Middle frontal gyrus (tissue), 1 donor: ENCODE measurements around the gene CCDC43.
"Not testable (repeated sequence)": the region's sequence is repeated elsewhere in the genome, so short reads cannot be mapped to it uniquely, and the experiment has no call there.

Experiments used
- DNase-seq: peaks from one replicate; pipeline ENCODE4 v3.0.0-alpha.2; 2015; ENCODE audit warnings: low spot score; ENCODE audit errors: extremely low spot score

The CCDC43 gene, protein sequence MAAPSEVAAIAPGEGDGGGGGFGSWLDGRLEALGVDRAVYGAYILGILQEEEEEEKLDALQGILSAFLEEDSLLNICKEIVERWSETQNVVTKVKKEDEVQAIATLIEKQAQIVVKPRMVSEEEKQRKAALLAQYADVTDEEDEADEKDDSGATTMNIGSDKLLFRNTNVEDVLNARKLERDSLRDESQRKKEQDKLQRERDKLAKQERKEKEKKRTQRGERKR

DNA sequence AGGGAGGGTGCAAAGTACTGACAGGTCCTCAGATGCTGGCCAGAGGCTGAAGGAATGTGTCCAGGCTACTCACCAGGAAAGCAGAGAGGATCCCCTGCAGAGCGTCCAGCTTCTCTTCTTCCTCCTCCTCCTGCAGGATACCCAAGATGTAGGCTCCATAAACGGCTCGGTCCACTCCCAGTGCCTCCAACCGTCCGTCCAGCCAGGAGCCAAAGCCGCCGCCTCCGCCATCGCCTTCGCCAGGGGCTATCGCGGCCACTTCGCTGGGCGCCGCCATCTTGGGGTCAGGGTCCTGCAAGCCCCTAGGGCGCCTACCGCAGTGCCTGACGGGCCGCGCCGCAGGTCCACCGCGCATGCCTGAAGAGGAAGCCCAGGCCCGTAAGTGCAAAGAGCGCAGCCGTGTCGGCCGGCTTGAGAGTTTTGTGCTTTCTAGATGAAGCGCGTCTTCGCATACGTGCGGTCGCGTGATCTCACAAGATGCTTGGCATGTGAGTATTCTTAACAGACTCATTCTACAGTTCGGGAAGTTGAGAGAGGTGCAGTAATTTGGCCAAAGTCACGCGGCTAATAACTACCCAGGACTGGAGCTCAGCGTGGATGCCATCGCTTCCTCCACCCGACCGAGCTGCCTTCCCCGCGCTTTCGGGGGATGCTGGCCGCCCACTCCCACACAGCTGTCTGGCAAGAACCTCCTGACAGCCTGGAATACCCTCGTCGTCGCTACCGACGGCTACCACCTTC is at the start of gene CCDC43:
TSS of gene CCDC43 (minus strand) at position 300 of the 741 bp plus-strand sequence. CDS start at position 277, 23 bp downstream.
- peak; percentile 85 for DNase-seq

DNA sequence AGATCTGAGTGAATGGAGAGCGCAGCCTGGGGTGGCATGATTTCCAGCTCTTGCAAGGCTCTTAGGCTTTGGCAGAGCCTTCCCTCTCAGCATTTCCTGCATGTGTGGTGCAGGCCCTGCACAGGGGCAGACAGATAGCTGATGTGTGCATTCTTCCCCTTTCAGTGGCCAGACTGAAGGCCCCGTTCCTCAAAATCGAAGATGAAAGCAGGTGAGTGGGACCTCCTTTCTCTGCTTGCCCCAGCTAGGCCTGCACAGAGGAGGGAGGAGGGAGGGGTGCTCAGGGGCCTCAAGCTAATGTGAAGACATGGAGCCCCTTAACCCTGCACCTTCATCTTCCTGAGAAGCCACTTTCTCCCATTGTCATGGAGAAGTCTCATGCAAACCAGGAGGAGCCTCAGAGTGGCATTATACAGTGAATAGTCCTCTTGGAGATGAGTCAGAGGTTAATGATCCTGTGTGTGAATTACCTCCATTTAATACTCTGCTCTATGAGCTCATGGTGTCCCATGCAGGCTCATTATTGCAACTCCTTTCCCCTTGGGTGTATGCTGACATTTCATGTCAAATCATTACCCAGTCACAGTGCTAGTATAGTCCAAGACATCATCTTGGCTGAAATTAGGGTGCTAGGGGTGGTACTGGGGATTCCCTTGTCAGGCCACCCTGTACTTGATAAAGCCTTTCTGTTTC is 48.8 kb upstream of the CCDC43 start:
- DNase-seq = no peak

DNA sequence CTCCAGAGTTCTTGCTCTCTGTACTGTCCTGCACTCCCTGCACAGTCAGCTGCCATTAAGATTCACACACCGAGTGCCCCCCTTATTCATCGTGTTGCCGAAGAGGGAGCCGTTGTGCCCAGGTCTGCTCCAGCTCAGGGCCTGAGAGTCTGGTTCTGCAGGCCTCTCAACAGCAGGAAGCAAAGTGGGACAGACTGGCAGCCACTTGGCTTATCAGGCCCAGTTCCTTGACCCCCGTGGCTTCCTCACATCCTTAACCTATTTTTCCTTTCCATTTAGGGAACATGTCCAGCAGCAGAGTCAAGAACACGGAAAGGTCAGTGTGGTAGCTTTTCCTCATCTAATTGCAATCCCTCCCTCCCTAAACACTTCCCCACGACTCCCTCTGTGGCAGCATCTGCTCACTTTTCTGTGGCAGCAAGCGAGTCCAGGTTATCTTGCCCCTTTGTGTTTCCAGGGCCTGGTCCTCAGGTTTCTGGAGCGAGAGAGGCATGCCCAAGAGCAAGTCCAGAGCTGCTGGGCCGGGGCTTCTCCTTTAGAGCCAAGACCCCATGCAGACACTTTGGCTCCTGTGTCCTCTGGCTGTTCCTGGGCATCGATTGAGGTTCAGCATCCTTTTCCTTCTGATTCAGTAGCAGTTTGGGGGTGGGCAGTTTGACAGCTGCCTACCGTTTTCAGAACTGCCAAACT is 47.1 kb upstream of the CCDC43 start:
- no peak for DNase-seq

DNA sequence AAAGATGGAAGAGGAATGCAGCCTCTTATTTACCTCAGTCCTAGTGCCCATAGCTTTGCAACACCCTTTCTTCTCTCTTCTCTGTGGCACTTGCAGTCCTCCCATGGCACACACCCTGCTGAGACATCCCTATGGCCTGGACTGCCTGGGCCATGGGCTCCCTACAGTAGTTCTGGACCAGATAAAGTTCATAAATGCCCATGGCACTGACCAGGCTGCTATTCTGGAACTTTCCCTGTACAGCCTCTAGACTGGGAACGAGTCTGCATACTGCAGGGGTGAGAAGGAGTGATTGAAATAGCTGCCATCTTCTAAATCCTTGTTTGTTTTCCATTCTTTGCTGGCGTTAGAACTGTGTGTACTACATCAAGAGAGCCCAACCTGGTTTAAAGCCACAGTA is 44.7 kb upstream of the CCDC43 start:
- no peak for DNase-seq

DNA sequence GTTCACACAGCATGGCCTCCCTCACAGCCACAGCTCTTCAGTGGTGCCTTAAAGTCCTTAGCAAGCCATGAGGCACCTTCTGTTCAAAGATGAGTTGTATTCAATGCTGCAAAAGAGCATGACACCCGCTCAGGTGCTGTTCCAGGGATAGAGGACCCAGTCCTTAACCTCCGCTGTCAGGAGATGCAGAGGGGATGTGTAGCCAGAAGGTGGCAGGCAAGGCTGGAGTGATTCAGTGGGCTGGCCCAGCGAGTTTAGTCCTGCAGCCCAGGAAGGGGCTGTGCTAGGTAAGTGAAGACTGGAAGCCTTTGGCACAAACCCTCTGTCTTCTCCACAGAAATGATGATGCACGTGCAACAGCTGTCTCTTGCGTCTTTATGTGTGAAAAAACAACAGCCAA is 44.2 kb upstream of the CCDC43 start:
- DNase-seq = no peak

DNA sequence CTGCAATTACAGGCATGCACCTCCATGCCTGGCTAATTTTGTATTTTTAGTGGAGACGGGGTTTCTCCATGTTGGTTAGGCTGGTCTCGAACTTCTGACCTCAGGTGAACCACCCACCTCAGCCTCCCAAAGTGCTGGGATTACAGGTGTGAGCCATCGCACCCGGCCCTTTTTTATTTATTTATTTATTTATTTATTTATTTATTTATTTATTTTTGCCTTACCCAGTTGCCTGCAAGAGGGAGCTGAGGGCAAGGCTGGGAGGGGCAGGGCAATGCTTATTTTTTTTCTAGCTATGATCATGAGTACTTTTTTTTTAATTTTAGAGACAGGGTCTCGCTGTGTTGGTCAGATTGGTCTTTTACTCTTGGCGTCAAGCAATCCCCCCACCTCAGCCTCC is 36.5 kb upstream of the CCDC43 start:
- not testable (repeated sequence) for DNase-seq

DNA sequence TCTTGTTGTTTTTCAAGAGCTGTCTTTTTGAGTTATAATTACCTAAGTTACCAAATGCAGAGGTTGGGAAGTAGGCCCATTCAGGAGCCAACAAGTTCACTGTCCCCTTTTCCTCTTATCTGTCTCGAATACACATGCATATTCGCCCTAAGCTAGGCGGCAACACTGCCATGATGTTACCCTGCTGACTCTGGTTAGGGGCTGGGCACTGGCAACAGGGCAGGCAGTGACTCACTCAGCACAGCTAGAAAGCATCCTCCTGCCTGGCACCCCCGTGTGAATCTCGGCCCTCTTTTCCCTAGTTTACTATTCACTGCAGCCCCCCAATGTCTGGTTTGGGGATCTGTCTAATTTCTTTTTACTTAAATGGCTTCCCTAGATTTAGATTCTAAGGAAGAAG is 32.7 kb upstream of the CCDC43 start:
- no peak for DNase-seq

DNA sequence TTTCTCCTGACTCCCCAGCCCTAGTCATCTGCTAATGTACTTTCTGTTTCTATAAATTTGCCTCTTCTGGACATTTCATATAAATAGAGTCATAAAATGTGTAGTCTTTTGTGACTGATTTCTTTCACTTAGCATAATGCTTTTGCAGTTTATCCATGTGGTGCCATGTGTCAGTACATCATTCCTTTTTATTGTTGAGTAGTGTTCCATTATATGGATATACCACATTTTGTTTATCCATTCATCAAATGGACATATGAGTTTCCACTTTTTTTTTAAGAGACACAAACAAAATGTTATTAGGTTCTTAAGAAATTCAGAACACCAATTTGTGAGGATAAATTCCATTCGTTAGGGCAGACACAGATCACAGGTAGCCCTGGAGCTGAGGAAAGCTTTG is 29.9 kb upstream of the CCDC43 start:
- no peak for DNase-seq

DNA sequence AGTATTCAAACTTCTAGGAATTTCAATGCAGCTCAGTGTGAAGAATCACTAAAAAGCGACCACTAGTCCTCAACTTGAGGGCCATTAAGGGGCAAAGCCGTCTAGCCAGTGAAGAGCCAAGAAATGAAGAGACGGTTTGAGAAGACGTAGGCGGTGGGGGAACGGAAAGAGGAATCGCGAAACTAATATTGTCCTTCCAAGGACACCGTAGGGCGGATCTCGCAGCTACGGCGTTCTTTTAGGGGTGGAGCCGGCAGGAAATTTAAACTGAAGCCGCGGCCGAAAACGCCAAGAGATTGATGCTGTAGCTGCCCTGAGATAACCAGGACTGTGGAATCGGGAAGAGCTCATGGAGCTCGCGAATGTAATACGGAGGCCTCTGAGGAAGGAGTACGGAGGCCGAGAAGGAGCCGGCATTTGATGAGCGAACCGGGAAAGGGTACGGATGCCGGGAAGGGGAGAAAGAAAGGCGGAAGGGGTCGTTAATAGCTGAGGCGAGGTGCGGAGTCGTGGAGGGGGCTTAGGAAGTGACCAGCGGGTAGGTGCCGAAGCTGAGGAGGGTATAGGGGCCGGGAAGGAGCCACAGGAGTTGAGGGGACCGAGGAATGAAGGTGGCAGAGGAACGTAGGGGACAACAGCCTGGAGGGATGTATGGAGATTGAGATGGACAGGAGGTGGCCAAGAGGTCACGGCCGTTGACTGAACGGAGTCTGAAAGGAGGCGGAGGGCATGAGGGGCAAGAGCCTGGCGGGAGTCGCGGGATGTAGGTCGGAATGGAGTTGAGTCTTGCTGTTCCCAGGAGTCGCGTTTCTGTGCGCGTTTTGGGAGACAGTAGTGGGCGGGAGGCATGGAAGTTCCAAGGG is 19.1 kb upstream of the CCDC43 start, which contains the start of gene DBF4B:
TSS of gene DBF4B (plus strand) at position 265 of the 863 bp plus-strand sequence. CDS start at position 421, 156 bp downstream.
- DNase-seq = peak; percentile 76

DNA sequence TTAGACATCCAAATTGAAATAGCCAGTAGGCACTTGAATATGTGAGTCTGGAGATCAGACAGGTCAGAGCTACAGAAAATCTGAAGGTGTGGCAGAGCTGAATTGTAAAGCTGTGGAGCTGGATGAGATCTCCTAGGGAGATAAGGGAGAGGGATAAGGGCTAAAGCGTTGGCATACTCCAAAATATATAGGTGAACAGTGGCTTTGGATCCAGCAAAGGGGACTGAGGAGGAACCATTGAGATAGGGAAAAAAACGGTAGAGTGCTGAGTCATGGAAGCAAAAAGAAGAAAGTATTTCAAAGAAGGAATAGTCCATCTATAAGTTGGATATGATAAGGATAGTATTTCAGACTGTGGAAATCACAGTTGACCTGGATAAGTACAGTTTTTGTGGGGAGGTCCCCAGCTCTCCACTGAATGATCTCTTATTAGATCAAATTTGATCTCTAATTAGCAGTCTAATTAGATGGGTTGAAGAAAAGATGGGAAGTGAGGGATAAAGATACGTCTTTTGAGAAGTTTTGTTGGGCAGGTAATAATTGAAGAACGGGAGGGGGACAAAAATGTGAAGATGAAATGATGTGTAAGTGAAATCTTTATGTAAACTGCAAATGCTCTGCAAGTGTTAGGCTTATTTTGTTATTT is 18.3 kb upstream of the CCDC43 start:
- DNase-seq = no peak

DNA sequence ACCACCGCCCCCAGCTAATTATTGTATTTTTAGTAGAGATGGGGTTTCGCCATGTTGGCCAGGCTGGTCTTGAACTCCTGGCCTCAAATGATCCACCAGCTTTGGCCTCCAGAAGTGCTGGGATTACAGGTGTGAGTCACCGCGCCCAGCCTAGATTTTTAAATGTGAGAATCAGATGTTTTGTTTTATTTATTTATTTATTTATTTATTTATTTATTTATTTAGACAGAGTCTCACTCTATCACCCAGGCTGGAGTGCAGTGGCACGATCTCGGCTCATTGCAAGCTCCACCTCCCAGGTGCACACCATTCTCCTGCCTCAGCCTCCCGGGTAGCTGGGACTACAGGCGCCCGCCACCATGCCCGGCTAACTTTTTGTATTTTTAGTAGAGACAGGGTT is 10.7 kb upstream of the CCDC43 start:
- not testable (repeated sequence) for DNase-seq

DNA sequence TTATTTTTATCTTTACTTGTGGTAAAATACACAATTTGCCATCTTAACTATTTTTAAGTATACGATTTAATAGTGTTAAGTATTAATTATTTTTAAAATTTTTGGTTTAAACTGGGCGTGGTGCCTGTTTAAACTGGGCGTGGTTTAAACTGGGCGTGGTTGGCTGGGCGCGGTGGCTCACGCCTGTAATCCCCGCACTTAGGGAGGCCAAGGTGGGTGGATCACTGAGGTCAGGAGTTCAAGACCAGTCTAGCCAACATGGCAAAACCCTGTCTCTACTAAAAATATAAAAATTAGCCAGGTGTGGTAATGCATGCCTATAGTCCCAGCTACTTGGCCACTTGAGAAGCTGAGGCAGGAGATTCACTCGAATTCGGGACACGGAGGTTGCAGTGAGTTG is 4.0 kb upstream of the CCDC43 start:
- no peak for DNase-seq

DNA sequence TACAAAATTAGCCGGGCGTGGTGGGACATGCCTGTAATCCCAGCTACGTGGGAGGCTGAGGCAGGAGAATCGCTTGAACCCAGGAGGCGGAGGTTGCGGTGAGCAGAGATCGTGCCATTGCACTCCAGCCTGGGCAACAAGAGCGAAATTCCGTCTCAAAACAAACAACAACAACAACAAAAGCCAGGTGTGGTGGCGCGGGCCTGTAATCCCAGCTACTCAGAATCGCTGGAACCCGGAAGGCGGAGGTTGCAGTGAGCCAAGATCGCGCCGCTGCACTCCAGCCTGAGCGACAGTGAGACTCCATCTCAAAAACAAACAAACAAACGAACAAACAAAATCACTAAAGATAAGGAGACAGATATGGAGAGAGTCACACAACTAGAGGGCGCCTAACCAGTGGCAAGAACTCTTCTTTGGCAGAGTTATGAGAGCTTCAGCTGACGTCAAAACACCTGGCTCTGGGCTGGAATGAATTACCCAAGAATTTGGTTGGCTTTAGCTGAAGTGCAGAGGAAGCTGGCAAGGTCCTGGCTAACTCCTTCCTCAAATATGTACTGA is 1.2 kb upstream of the CCDC43 start:
- DNase-seq = not testable (repeated sequence)

DNA sequence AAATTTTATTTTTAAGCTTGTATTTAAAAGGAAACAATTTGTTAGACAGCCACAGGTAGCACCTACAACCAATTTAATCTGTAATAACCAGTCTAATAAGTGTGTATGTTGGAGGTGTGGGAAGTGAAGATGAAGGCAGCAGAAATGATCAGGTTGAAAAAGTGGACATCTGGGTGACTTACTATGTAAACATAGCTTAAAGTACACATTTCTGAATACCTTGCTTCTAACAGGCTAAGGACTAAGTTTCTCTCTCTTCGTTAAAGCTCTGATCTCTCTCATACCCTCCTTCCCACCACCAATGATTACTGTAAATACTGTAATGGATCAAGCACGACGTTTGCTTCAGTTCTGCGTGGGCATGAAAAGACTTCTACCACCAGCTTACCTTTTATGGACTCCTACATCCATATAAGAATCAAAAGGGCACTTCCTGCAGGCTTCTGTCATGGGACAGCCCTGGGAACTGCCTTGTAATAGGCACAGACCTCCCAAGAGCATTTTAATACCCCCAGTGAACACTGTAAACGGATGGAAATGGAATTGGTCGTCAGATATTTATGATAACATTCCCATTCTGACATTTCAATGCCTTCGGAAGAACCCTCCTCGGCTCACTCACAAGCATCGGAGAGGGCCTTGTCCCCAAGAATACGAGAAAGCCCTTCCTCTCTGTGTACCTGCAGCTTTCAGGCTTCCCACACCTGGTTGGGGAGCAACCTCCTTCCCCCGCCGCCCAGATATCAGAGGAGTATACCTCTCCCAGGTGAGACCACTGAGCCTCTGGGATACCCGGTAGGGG is 700 bp downstream of the CCDC43 start:
- no peak for DNase-seq

DNA sequence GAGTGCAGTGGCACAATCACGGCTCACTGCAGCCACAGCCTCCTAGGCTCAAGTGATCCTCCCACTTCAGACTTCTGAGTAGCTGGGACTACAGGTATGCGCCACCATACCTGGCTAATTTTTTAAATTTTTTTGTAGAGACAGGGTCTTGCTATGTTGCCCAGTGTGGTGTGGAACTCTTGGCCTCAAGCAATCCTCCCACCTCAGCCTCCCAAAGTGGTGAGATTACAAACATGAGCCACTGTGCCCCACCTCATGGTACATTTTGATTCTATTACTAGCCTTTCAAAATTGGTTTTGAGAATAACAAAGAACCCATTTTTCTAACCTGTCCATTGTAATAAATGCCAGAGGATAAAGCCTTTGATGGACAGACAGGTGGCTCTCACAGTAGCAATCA is 1.4 kb downstream of the CCDC43 start:
- no peak for DNase-seq

DNA sequence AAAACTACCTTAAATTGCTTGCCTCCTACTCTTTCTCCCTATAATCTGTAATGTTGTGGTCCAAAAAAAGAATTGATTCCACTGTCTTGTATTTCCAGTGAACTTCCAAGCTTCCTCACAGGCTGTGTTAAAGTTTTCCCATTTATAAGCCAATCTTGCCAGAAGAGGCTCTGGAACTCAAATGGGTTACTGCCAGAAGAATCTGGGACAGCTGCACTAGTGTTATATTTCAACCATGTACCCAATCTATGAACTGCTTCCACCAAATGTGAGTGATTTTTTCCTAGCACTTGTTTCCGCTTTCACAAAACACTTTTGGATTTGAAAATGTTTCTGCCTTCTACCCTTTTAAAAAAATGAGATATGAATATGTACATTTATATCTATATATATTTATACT is 1.8 kb downstream of the CCDC43 start:
- DNase-seq = no peak

DNA sequence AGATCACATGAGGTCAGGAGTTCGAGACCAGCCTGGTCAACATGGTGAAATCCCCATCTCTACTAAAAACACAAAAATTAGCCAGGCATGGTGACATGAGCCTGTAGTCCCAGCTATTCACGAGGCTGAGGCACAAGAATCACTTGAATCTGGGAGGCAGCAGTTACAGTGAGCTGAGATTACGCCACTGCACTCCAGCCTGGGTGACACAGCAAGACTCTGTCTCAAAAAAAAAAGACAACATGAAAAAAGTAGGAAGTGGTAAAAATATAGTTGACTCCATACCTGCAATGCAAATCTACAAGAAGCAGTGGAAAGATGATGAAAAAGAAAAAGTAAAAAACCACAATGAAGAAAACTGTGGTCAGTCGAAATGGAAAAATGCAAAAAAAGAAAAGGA is 6.3 kb downstream of the CCDC43 start:
- DNase-seq = not testable (repeated sequence)

DNA sequence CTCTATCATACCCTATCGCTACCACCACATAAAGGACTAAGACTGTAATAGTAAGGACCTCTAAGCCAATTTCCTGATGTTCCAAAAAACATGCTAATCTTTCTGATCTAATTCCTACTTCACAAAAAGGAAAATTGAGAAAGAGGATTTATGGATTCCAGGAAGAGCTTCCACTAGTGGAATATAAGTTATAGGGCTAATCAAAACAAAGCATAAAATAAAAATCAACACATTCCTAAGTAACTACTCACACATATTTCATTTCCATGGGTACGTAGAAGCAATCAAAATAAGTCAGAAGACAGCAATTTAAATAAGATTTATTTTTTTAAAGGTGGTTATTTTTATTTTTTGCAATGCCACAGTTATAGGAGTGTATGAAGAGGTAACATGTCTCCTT is 12.4 kb downstream of the CCDC43 start:
- DNase-seq = no peak

DNA sequence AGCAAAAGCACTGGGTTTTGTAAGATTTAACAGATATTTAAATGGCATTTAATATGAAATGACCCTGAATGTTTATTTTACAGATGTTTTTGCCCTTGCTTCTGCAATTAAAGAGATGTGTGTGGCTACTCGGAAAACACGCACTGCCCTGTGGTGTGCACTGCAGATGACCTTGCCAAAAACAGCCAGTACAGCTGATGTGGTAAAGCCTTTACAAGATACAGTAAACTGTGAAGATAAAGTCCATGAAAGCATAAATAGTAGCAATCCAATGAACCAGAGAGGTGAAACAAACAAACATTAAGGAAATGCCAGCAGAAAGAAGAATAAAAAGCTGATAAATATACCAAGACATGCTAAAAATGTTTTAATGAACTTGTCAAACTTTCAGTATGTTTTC is 15.7 kb downstream of the CCDC43 start:
- no peak for DNase-seq
